SU-DHL-6 (cell line): ENCODE measurements around the gene SLX4.

Source experiments
- EZH2phosphoT487 ChIP-seq: fragments of 200-600 bp; sonication (generic), shearing (Covaris generic); conservative IDR thresholded peaks from 2 replicates; pipeline ENCODE4 v1.6.1; 2018; ENCODE audit warnings: mild to moderate bottlenecking, antibody characterized with exemption, low read length, moderate library complexity, mixed read lengths
- TF ChIP-seq, protein P1 (sequence below): fragments of 200-600 bp; sonication (generic); IDR thresholded peaks from one replicate; pipeline ENCODE4 v1.5.1; 2017; ENCODE audit warnings: antibody characterized with exemption, mild to moderate bottlenecking, low read length, moderate library complexity; ENCODE audit not compliant: insufficient read depth, poor library complexity, severe bottlenecking

DNA sequence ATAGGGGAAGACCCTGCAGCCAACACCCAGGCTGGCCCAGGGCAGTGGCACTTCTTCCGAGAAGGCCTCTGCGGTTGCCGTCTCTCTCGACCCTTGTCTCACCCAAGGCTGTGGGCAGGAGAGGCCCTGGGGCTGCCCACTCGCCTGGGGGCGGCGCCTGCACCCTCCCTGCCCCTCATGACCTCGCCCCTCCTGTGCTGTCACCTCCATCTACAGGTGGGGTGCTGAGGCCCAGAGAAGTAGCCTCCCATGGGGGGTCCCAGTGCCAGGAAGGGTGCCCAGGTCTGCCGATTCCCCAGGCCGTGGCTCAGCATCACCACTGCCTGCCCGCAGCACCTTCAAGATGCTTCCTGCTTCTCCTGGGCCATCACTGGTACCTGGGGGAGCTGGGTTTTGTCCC, 35.2 kb downstream of the SLX4 start:
- TF ChIP-seq, protein P1, sequence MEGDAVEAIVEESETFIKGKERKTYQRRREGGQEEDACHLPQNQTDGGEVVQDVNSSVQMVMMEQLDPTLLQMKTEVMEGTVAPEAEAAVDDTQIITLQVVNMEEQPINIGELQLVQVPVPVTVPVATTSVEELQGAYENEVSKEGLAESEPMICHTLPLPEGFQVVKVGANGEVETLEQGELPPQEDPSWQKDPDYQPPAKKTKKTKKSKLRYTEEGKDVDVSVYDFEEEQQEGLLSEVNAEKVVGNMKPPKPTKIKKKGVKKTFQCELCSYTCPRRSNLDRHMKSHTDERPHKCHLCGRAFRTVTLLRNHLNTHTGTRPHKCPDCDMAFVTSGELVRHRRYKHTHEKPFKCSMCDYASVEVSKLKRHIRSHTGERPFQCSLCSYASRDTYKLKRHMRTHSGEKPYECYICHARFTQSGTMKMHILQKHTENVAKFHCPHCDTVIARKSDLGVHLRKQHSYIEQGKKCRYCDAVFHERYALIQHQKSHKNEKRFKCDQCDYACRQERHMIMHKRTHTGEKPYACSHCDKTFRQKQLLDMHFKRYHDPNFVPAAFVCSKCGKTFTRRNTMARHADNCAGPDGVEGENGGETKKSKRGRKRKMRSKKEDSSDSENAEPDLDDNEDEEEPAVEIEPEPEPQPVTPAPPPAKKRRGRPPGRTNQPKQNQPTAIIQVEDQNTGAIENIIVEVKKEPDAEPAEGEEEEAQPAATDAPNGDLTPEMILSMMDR, result no peak
- TF ChIP-seq EZH2phosphoT487, result no peak
